ENCODE results near the gene MLXIP.

DNA sequence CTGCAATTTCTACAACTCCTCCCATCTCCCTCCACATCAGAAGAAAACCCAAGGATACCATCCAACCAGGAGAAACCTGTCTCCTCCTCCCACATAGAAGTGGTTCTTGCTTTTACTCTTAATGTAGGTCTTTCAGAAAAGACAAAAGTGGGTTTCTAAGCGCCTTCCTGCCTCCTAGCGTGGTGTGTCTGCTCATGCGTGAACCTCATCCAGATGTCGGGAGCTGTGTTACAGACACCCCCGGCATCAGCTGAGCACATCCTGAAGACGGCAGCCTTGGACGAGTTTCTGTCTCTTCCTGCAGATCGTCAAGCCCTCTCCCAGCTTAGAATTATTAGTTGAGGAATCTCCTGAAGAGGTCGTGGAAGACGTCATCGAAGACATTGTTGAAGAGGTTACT is 113.9 kb downstream of the MLXIP start:
- TF ChIP-seq REST (IDR thresholded peaks at IDR 0.05; ENCODE audit: insufficient read depth in 1 of 2, low read depth in 2 of 2, low read length in 1 of 2) (no peak), CTCF (IDR thresholded peaks at IDR 0.05) (no peak)

All from Panc1 (cell line).